Muscle of arm (tissue), 12 donors: Measurements from ENCODE around the gene SEMA3G. TPM values are rescaled to one million over a fixed set of nuclear protein-coding genes. Genes with fewer than 3 reads are reported as not detected.

Source experiments
- DNase-seq: peaks from one replicate; pipeline ENCODE4 v3.0.0-alpha.2; 2013
- polyA plus RNA-seq, 12 donors: library from polyadenylated mRNA; unstranded; fragments of 120-200 nt; gene quantifications; one replicate each; pipeline ENCODE4 v1.2.1, GENCODE V29; 2013; ENCODE audit not compliant: insufficient read length in 12 of 12

Gene SEMA3G
- polyA plus RNA-seq, 12 donors: 10.2 to 16.1 (median 12.5) TPM; not detected in 1

DNA sequence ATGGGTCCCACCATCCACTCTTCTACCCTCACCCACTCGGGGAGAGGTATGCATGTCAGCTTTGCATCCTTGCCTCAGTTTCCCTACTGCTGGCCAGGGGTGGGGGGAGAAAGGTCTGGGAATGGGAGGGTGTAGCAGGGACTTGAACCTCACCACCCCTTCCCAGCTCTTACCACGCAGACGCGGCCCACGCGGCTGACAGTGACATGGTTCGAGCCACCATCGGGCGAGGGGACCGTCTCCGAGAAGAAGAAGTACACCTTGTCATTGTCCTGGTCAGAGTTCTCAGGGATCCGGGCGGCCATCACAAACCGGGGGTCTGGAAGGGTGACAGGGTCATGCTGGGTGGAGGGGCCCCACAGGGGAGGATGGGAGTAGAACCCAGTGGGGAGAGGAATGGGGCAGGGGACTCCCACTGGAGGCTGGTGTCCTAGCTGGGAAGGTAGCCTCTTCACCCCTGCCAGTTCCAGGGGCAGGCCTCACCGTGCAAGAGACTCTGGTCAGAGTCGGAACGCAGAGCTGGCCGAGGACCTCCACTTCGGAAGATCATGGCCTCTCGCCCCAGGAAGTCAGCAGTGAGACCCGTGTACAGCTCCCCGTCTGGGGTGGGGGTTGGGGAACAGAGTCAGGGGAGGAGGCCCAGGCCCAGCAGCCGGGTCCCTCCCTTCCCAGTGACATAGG, 3.7 kb downstream of the SEMA3G start:
- no peak for DNase-seq

- no peak for DNase-seq
These were observed 4.2 kb downstream of the SEMA3G start for GRCh38 chr3:52440671-52441070.

- DNase-seq: no peak
These were observed 4.7 kb downstream of the SEMA3G start for GRCh38 chr3:52440249-52440551.

- DNase-seq: no peak
These were observed 5.3 kb downstream of the SEMA3G start for GRCh38 chr3:52439426-52440248.

DNA sequence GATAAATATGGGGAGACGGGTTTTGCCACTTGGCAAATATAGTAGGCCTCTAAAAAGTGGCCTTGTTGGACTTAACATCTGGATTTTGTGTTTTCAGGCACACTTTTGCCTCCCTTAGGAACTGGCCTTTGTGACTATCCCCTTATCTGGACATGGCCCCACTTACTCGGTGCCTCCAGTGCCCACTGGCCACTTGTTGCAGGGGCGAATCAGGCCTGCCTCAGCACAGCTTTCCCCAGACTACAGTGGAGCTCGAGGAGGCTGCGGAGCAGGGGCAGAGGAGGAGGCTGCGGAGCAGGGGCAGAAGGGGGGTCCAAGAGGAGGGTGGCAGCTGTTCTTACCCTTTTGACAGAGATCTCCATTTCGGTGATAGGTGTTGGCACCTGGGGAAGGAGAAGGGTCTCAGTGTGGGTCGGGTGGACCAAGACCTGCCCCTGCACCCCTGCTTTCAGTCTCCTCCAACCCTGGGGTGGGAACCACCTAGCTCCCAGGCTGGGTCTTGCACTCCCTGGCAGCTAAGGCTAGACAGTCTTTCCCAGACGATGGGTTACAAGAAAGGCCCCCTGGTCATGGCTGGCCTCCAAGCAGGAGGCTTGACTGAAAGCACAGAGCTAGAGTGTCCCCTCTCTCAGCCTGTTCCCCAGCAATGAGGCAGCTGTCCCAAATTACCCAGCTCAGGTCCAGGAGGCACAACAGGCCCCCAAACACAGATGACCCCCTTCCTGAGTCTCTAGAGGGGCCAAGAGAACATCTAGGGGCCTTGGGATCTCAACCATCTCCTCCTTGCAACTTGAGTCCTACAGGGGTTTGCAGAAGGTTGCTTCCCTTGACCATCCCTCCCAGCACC, 6.1 kb downstream of the SEMA3G start:
- no peak for DNase-seq

- DNase-seq: no peak
These were observed 6.9 kb downstream of the SEMA3G start for GRCh38 chr3:52438104-52438376.

DNA sequence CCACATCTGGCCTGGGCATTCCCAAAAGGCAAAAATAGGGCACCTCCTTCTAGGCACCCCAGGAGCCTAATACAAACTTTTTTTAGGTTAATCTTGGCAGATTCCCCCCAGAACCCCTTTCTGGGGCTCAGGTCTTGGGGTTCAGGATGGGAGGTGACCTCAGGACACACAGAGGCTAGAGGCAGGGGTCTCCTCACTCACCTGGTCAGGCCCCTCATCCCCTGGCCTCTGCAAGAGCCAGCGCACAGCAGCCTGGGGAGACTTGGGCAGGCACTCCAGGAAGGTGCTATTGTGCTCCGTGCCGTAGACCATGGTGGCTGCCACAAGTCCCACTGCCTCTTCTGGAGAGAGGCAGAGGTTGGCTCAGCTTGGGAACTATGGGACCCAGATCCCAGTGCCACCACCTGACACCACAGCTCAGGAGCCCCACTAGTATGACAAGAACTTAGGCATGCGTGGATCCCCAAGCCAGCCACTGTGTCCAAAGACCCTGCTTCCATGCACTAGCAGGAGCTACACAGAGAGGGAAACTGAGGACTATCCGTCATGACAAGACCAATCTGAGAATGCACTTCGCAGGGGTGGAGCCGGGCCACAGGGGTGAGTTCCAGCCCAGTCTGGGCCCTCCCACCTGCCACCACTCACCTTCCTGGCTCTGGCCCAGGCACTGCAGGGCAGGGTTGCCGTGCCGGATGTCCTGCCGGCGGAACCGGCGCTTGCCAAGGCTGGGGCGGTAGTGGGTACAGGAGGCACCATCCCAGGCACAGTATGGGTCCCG, 7.4 kb downstream of the SEMA3G start:
- DNase-seq: no peak

- DNase-seq: no peak
These were observed 8.3 kb downstream of the SEMA3G start for GRCh38 chr3:52436500-52437149.

GRCh38 chr3:52435246-52436101, 9.4 kb downstream of the SEMA3G start:
- no peak for DNase-seq

DNA sequence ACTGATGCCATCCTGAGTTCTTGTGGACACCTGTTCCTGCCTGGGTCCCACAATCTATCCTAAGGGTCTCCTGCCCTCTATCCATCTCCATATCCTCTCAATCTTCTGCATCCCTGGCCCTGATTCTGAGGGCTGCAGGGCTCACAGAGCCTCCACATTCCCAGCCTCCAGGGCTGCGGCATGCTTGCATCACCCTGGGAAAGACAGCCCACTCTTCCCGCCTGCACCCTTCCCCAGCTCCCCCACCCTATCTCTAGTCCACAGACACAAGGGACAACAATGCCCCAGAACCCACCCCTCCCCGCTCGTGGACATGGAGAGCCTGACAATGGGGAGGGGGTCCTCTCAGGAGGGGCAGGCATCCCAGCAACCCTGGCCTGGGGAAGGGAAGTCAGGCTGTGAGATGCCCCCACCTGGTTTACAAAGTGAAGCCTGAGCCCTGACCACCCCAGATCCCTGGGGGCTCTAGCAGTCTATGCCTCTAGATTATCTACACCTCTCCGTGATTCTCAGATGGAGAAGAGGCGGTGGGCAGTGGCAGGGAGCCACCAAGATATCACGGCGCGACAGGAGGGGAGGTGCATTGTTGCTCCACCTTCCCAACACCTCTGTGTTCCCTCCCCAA, 10.3 kb downstream of the SEMA3G start:
- no peak for DNase-seq

DNA sequence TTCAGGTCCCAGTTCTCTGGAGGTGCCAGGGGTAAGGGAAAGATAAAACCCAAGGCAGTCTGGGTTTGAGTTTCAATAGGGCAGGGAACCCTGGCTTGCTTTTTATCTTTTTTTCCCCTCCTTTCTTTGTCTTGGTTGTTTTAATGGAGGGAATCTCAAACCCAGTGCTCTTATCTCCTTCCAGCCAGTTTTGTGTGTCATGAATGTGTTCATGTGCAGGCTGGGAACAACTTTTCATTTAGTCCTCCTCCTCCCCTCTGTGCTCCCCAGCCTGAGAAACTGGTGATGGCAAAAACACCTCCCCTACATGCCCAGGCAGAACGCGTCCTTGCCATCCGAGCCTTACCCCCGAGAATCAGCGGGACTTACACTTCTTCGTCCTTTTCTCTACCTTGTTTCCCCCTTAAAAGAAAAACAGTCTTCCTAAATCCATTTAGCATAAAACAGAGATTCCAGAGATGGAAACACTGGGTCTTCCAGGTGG, 10.9 kb downstream of the SEMA3G start:
- DNase-seq: no peak

GRCh38 chr3:52433328-52433995, 11.4 kb downstream of the SEMA3G start:
- no peak for DNase-seq

DNA sequence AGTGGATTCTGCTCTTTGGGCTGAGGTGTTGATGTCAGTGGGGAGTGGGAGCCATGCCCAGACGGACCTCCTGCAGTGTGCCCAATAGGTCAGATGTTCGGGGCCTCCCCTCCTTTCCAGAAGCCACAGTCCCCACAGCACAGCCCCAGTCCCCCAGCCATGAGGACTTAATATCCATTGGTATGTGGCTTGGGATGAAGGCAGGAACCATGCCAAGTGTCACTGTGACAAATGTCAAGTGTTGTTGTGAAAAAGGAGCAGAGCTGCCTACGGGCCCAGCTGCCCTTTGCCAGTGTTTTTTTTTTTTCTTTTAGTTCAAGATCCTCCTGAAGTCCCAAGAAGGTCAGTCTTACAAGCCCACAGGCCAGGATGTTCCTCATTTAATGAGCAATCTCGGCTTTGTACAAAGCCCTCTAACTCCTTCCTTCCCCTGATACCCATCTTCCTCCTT, 12.2 kb downstream of the SEMA3G start:
- DNase-seq: no peak

DNA sequence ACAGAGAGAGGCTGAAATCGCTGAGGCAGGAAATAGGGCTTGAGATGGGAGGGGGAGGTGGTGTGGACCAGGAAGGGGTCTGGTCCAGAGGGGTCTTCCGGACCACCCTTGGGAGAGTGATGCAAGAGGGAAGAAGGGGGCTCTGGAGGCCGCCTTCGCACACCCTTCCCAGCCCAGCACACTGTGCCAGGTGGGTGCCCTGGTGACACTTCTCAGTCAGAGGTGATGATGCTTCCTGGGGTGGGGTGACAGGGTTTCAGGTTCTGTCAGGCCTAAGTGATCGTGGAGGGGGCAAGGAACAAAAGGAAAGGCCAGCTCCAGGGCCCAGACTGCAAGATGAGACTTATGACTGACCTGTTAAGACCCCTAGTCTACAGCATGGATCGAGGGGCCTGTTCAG, 12.7 kb downstream of the SEMA3G start:
- no peak for DNase-seq

GRCh38 chr3:52431459-52432223, 13.3 kb downstream of the SEMA3G start:
- DNase-seq: no peak

DNA sequence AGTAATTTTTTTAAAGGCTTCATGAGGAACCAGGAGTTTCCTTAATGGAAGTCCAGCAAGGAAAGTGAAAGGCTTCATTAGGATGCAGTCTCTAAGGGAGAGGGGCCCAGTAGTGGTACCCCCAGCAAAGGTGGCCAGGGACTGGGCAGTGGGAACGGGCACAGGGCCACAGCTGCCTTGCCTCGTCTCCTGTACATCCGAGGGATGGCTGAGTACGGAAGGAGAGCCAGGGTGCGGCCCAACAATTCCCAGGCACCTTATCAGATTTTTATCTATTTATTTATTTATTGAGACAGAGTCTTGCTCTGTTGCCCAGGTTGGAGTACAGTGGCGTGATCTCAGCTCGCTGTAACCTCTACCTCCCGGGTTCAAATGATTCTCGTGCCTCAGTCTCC, 14.5 kb downstream of the SEMA3G start:
- no peak for DNase-seq

DNA sequence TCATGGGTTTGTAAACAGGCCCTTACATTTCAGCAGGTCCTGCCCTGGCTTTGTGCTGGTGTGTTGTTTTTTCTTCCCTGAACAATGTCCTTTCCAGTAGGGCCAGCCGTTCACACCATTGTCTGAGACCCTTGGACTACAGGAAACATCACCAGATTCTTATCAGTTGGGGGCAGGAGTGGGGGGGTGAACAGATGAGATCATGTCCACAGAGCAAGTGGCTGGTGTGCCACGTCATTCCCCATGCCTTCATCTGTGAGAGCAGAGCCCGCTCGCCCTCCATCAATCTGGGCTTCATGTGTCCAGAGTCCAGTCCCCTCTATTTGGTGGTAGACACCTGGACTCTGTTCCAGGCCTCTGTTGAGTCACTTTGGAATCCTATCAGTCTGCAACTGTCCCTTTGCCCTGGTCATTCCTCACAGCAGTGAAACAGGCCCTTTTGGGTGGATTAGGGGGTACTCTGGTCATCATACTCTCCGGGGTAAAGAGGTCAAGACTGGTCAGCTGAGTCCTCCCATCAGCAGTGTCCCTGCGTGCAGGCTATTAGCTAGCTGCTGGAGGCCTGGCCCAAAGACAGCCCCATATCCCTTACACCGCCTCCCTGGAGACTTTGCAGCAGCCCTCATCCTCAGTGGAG, 15.0 kb downstream of the SEMA3G start:
- DNase-seq: no peak

- DNase-seq: no peak
These were observed 15.9 kb downstream of the SEMA3G start for GRCh38 chr3:52429031-52429430.
